Nephron (organoid): ENCODE results near the gene VSIR.

Source experiments
- H3K27ac Mint-ChIP-seq, 3 experiments: 2 replicates each; pipeline ENCODE4 v1.8.0; 2020; ENCODE audit warnings: mixed read lengths in 3 of 3, mild to moderate bottlenecking in 2 of 3, moderate library complexity in 1 of 3
- H3K27me3 Mint-ChIP-seq: 2 replicates; pipeline ENCODE4 v1.8.0; 2021; ENCODE audit warnings: low read depth, mild to moderate bottlenecking, moderate library complexity, mixed read lengths
- H3K36me3 Mint-ChIP-seq: 2 replicates; pipeline ENCODE4 v1.8.0; 2020; ENCODE audit warnings: low read depth, mixed read lengths
- H3K4me1 Mint-ChIP-seq: 2 replicates; pipeline ENCODE4 v1.8.0; 2020; ENCODE audit warnings: mixed read lengths
- H3K4me3 Mint-ChIP-seq, 3 experiments: 2 replicates each; pipeline ENCODE4 v1.8.0; 2020; ENCODE audit warnings: mild to moderate bottlenecking in 3 of 3, mixed read lengths in 3 of 3, moderate library complexity in 2 of 3
- H3K9me3 Mint-ChIP-seq: 2 replicates; pipeline ENCODE4 v1.8.0; 2020; ENCODE audit warnings: mixed read lengths
- TF ChIP-seq, protein P1 (sequence below), 3 experiments: fragments of 200-600 bp; sonication (generic); IDR thresholded peaks; one replicate each; pipeline ENCODE4 v1.5.0; 2021; ENCODE audit warnings: antibody characterized with exemption in 3 of 3; ENCODE audit not compliant: unreplicated experiment in 3 of 3

Gene VSIR

DNA sequence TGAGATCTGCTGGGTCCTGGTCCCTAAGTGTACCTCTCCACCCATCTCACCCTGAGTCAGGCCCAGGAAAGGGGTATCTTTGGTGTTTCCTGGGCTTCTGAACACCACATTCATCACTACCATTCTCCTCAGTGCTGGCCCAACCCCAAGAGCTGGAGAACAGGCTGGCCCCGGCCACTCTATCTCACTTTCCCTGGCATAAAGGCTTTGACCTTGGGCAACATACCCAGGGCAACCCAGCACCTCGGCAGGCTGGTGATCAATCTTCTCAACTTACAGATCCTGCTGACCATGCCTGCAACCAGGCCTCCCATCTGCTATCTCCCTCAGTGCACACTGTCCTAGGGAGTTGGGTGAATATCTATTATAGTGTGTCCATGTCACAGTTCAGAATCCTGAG, 2.1 kb downstream of the VSIR start:
- TF ChIP-seq, protein P1, sequence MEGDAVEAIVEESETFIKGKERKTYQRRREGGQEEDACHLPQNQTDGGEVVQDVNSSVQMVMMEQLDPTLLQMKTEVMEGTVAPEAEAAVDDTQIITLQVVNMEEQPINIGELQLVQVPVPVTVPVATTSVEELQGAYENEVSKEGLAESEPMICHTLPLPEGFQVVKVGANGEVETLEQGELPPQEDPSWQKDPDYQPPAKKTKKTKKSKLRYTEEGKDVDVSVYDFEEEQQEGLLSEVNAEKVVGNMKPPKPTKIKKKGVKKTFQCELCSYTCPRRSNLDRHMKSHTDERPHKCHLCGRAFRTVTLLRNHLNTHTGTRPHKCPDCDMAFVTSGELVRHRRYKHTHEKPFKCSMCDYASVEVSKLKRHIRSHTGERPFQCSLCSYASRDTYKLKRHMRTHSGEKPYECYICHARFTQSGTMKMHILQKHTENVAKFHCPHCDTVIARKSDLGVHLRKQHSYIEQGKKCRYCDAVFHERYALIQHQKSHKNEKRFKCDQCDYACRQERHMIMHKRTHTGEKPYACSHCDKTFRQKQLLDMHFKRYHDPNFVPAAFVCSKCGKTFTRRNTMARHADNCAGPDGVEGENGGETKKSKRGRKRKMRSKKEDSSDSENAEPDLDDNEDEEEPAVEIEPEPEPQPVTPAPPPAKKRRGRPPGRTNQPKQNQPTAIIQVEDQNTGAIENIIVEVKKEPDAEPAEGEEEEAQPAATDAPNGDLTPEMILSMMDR (IDR thresholded peaks at IDR 0.05; ENCODE audit: unreplicated experiment in 3 of 3) = no peak
- no peaks in the 10 kb centered on the region for H3K9me3 Mint-ChIP-seq
- H3K36me3 Mint-ChIP-seq = no peaks in the 10 kb centered on the region
- peaks cover 20% of the 10 kb centered on the region for H3K27me3 Mint-ChIP-seq
- peaks cover 52% of the 10 kb centered on the region for H3K4me1 Mint-ChIP-seq
- no peak overlapping the region for H3K4me3 Mint-ChIP-seq
- H3K27ac Mint-ChIP-seq = no peak overlapping the region

DNA sequence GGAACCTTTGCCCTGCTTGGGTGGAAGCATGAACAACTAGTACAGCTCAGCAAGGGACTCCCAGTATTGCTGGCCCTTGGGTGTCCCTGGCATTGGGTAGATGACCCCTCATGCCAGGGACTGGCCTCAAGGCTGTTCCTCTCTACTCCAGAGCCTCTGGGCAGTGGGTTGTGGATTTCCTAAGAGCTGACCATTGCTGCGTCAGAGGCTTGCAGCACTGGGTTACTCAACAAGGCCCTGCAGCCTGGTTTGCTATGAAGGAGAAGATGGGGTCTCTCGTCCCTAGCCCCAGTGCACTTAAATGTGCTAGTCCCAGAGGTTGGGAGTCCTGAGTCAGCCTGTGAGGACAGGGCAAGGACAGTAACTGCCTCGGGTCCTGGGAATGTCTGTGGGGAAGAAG, 2.5 kb downstream of the VSIR start:
- no peaks in the 10 kb centered on the region for H3K36me3 Mint-ChIP-seq
- H3K27ac Mint-ChIP-seq = no peak overlapping the region
- TF ChIP-seq, protein P1 (IDR thresholded peaks at IDR 0.05; ENCODE audit: unreplicated experiment in 3 of 3) = no peak
- no peak overlapping the region for H3K4me3 Mint-ChIP-seq
- H3K27me3 Mint-ChIP-seq = peaks cover 17% of the 10 kb centered on the region
- no peaks in the 10 kb centered on the region for H3K9me3 Mint-ChIP-seq
- H3K4me1 Mint-ChIP-seq = peaks cover 51% of the 10 kb centered on the region

- TF ChIP-seq, protein P1 (IDR thresholded peaks at IDR 0.05; ENCODE audit: unreplicated experiment in 3 of 3) = no peak
- no peak overlapping the region for H3K4me3 Mint-ChIP-seq
- no peaks in the 10 kb centered on the region for H3K36me3 Mint-ChIP-seq
- H3K4me1 Mint-ChIP-seq = peaks cover 51% of the 10 kb centered on the region
- no peaks in the 10 kb centered on the region for H3K9me3 Mint-ChIP-seq
- H3K27ac Mint-ChIP-seq = no peak overlapping the region
- H3K27me3 Mint-ChIP-seq = peaks cover 20% of the 10 kb centered on the region
Measured at GRCh38 chr10:71770255-71770654, 3.1 kb downstream of the VSIR start.

GRCh38 chr10:71769279-71769823, 4.0 kb downstream of the VSIR start:
- H3K36me3 Mint-ChIP-seq = no peaks in the 10 kb centered on the region
- peaks cover 19% of the 10 kb centered on the region for H3K27me3 Mint-ChIP-seq
- H3K4me1 Mint-ChIP-seq = peaks cover 48% of the 10 kb centered on the region
- TF ChIP-seq, protein P1 (IDR thresholded peaks at IDR 0.05; ENCODE audit: unreplicated experiment in 3 of 3) = no peak
- H3K4me3 Mint-ChIP-seq = no peak overlapping the region
- H3K9me3 Mint-ChIP-seq = no peaks in the 10 kb centered on the region
- H3K27ac Mint-ChIP-seq = no peak overlapping the region

GRCh38 chr10:71767420-71768035, 5.8 kb downstream of the VSIR start:
- H3K9me3 Mint-ChIP-seq = no peaks in the 10 kb centered on the region
- TF ChIP-seq, protein P1 (IDR thresholded peaks at IDR 0.05; ENCODE audit: unreplicated experiment in 3 of 3) = no peak
- H3K36me3 Mint-ChIP-seq = no peaks in the 10 kb centered on the region
- peaks cover 14% of the 10 kb centered on the region for H3K27me3 Mint-ChIP-seq
- H3K27ac Mint-ChIP-seq = peak overlapping the region; percentile 85 to 94 (median 86)
- peaks cover 46% of the 10 kb centered on the region for H3K4me1 Mint-ChIP-seq
- H3K4me3 Mint-ChIP-seq = peak overlapping the region; percentile 3 to 70 (median 61)
